HG02981 (cell line): Measurements from ENCODE around the gene FBXO21.
A peak's percentile ranks its signal among the peaks of the same experiment; 100 is the strongest.

Source experiments
- ATAC-seq: cut with Tn5 transposase; IDR thresholded peaks from one replicate; pipeline ENCODE4 v1.9.1; 2021; ENCODE audit warnings: mild to moderate bottlenecking, moderate library complexity; ENCODE audit not compliant: unreplicated experiment

The FBXO21 gene

GRCh38 chr12:117166107-117166506 is 24.2 kb downstream of the FBXO21 start:
- ATAC-seq = no peak

- ATAC-seq = no peak
These were observed 24.9 kb downstream of the FBXO21 start for GRCh38 chr12:117165342-117165741.

GRCh38 chr12:117162633-117163032 is 27.6 kb downstream of the FBXO21 start:
- ATAC-seq = no peak

GRCh38 chr12:117162167-117162539 is 28.1 kb downstream of the FBXO21 start:
- no peak for ATAC-seq

GRCh38 chr12:117161460-117162166 is 28.7 kb downstream of the FBXO21 start:
- ATAC-seq = no peak

- ATAC-seq = no peak
These were observed 30.6 kb downstream of the FBXO21 start for GRCh38 chr12:117159674-117160073.

- no peak for ATAC-seq
These were observed 31.2 kb downstream of the FBXO21 start for GRCh38 chr12:117158911-117159553.

- no peak for ATAC-seq
These were observed 32.2 kb downstream of the FBXO21 start for GRCh38 chr12:117158096-117158495.

GRCh38 chr12:117155278-117156060 is 34.8 kb downstream of the FBXO21 start:
- ATAC-seq = peak; percentile 82

GRCh38 chr12:117152793-117153775 is 37.2 kb downstream of the FBXO21 start:
- no peak for ATAC-seq

- no peak for ATAC-seq
These were observed 38.8 kb downstream of the FBXO21 start for GRCh38 chr12:117151403-117152031.

- ATAC-seq = no peak
These were observed 40.8 kb downstream of the FBXO21 start for GRCh38 chr12:117149431-117149830.

GRCh38 chr12:117148642-117149041 is 41.6 kb downstream of the FBXO21 start:
- no peak for ATAC-seq

- ATAC-seq = no peak
These were observed 42.6 kb downstream of the FBXO21 start for GRCh38 chr12:117147639-117148038.

GRCh38 chr12:117145597-117146154 is 44.6 kb downstream of the FBXO21 start:
- no peak for ATAC-seq

- no peak for ATAC-seq
These were observed 45.7 kb downstream of the FBXO21 start for GRCh38 chr12:117144599-117144998.

GRCh38 chr12:117143008-117143532 is 47.2 kb downstream of the FBXO21 start:
- ATAC-seq = no peak

- no peak for ATAC-seq
These were observed 48.2 kb downstream of the FBXO21 start for GRCh38 chr12:117142094-117142493.

- ATAC-seq = no peak
These were observed 49.0 kb downstream of the FBXO21 start for GRCh38 chr12:117141097-117141898.
